ENCODE results near the gene OLFM1.

DNA sequence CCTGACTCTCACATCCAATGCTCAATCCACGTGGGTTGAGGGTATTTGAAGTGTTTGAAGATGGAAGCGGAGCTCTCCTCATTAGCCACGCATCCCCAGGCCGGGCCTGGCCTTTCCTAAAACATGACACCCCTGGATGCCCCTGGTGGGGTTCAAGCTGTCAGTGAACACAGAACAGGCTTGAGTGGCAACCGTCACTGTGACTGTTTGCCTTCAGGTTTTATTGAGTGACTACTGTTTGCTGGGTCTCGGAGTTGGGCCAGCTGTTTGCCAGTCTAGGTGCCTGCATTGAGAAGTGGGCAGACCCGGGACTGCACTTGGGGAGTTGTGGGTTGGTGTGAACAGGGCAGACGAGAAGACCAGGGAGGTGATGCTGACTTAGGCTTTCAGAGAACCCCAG is 7.8 kb upstream of the OLFM1 start:
- TF ChIP-seq EP300 (IDR thresholded peaks at IDR 0.05), result no peak
- TF ChIP-seq, protein P1, sequence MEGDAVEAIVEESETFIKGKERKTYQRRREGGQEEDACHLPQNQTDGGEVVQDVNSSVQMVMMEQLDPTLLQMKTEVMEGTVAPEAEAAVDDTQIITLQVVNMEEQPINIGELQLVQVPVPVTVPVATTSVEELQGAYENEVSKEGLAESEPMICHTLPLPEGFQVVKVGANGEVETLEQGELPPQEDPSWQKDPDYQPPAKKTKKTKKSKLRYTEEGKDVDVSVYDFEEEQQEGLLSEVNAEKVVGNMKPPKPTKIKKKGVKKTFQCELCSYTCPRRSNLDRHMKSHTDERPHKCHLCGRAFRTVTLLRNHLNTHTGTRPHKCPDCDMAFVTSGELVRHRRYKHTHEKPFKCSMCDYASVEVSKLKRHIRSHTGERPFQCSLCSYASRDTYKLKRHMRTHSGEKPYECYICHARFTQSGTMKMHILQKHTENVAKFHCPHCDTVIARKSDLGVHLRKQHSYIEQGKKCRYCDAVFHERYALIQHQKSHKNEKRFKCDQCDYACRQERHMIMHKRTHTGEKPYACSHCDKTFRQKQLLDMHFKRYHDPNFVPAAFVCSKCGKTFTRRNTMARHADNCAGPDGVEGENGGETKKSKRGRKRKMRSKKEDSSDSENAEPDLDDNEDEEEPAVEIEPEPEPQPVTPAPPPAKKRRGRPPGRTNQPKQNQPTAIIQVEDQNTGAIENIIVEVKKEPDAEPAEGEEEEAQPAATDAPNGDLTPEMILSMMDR (IDR thresholded peaks at IDR 0.05), result no peak
- no peak for TF ChIP-seq POLR2A (IDR thresholded peaks at IDR 0.05; ENCODE audit: low read depth)
- TF ChIP-seq POLR2AphosphoS5 (IDR thresholded peaks at IDR 0.05), result no peak

Data from esophagus muscularis mucosa (tissue), 4 donors.